ENCODE results near the gene ACTL8.
A peak's percentile ranks its signal among the peaks of the same experiment; 100 is the strongest.

The ACTL8 gene

DNA sequence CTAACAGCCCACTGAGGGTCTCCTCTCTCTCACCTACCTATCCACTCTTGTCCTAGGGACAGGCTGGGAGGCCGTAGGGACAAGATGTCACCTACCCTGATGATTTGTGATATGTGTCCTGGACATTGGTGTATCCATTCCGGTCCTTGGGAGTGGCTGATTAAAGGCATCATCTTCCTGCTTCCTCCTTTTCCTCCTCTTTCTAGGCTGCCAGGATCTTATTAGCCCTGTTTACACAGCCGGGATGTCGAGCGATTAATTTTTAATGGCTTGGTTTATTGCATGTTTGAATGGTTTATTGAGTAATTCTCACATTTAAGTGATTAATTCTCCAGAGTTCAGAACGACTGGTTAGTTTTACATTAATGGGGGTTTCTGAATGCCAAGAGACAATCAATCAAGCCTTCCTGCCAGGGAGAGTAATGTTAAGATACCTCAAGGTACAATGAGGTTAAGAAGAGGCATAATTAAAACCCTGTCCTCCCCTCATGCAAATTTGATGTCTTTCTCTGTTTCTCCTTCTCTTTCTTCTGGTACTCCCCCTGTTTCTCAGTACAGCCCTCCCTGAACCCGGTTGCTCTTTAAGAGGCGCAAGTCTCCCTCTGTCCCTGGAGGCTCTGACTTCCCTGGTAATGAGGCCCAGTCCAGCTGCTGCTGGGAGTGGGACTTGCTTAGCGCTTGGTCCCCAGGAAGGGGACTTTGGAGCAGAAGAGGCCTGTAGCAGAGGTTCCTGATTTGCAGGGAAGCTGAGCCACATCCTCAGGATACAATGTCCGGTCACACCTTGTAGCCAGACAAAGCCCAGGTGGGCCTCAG, 50.9 kb downstream of the ACTL8 start:
- no peak for DNase-seq (ENCODE audit: low read depth)

DNA sequence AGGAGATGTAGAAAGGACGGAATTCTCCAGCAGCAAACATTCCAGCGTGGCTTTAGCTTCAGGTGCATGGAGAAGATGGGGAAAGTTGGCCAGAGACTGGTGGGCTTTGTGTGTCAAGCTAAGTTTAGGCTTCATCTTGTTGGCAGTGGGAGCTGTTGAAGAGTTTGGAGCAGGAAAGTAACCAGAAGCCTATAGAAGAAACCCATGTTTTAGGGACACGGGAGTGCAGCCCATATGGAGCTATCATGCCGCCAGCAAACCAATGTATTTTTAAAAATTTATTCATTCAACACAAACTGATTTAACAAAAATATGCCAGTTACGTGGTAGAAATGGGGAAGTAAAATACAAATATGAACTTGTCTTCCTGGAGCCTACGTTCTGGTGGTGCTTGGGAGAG, 53.7 kb downstream of the ACTL8 start:
- no peak for DNase-seq (ENCODE audit: low read depth)

DNA sequence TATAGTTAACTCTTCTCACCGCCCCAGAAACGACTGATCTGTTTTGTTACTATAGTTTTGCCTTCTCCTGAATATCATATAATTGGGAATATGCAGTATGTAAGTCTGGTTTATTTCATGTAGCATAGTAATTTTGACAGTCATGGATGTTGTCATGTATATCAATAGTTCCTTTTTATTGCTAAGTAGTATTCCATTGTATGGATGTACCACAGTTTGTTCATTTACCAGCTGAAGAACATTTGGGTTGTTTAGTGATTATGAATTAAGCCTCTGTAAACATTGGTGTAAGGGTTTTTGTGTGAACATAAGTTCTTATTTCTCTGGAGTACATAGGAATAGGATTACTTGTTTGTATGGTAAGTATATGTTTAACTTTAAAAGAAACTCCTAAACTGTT, 55.5 kb downstream of the ACTL8 start:
- no peak for DNase-seq (ENCODE audit: low read depth)

DNA sequence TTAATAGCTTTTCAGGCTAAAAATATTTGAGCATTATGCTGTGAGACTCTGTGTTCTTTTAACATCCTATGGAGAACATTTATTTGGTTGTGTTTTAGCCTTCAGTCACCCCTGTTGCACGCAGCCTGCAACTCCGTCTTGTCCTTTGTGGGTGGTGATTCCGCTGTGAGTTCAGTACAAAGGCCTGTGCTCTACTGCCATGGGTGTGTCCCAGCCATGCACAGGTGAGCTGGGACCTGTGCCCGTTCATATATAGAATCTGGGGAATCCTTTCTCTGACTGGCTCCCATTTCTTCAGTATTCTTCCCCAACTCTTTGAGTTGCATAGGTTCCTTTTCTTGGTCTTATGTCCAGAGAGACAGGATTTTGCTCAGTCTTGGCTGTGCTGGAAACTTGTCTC, 61.4 kb downstream of the ACTL8 start:
- no peak for DNase-seq (ENCODE audit: low read depth)

DNA sequence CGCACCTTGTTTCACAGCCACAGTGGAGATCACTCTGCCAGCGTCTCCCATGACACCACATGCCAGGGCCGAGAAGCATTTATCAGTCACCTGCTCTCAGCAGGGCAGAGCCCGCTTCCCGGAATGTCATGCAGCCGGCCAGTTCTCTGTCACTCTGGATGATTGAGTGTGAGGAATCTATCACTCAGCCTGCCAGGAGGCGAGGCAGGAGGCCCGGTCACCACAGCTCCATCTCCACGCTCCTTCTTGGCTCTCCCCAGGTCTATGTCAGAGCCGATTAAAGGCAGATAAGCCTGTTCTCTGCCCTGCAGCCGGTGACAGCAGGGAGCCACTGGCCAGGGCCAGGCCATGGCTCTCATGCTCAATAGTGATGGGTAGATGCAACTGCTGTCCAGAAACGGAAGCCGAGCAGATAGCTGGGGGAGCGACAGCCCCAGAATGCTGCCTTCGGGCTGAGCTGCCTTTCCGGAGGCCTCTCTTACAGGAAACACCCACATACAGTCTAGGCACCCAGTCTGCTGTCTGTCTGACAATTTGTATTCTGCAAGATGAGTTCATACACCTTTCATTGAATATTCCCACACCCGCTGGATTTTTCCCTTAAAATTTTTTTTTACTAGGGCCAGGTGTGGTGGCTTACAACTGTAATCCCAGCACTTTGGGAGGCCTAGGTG, 64.1 kb downstream of the ACTL8 start:
- DNase-seq (ENCODE audit: low read depth): no peak

DNA sequence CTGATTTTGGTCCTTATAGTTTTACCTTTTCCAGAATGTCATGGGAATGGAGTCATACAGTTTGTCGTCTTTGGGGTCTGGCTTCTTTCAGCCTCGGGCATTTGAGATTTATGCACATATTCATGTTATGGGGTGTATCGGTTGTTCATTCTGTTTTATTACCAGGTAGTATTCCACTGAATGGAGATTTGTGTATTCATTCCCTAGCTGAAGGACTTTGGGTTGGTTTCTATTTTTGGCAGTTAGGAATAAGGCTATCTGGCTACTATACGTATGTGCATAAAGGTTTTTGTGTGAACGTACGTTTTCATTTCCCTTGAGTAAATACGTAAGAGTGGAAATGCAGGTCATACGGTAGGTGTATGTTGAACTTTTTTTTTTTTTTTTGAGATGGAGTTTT, 65.1 kb downstream of the ACTL8 start:
- DNase-seq (ENCODE audit: low read depth): no peak

DNA sequence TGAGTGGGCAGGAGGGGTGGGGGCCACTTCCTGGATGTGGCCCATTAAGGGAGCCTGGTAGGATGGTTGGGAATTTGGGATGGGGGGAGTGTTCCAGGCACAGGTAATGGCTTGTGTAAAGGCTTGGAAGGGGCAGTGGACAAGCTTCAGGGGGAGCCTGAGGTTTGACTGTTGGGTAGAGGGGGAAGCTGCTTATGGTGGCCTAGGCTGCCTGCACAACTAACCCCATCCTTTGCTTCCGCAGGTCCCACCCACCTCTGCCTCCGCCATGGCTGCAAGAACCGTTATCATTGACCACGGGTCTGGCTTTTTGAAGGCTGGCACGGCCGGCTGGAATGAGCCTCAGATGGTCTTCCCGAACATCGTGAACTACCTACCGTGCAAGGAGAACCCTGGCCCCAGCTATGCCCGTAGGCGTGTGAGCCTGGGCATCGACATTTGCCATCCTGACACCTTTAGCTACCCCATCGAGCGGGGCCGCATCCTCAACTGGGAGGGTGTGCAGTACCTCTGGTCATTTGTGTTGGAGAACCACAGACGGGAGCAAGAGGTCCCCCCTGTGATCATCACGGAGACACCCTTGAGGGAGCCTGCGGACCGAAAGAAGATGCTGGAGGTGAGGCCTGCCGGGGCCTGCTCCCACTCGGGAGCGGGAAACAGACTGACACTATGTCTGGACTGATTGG, 67.8 kb downstream of the ACTL8 start:
- DNase-seq (ENCODE audit: low read depth): no peak

DNA sequence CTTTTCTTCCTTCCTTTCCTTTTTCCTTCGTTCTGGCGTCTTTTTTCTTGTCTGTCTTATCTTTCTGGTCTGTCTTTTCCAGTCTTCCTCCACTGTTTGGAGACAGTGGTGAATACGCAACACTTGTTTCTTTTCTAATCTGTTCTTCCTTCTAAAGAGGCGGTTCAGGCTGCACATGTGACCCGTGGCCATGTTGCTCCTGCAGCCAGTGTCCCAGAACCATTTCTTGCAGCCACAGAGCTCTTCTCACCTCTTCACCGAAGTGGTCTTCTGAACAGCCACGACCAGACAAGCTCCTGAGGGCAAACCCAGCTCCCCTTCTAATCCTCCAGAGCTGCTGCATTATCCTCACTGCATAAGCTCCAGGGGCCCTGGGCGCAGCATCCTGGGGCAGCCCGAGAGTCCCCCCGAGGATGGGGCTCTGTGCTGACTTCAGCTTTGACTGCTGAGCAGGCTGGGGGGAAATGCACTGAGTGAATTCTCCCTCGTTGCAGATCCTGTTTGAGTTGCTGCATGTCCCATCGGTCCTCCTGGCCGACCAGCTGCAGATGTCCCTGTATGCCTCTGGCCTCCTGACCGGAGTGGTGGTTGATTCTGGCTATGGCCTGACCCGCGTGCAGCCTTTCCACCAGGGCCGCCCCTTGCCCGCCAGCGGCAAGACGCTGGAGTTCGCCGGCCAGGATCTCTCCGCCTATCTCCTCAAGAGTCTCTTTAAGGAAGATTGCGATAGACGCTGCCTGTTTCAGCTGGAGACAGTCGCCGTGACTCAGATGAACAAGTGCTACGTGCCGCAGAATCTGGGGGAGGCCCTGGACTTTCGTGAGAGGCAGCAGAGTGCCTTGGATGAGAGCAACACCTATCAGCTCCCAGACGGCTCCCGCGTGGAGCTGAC, 70.4 kb downstream of the ACTL8 start:
- DNase-seq (ENCODE audit: low read depth): no peak

DNA sequence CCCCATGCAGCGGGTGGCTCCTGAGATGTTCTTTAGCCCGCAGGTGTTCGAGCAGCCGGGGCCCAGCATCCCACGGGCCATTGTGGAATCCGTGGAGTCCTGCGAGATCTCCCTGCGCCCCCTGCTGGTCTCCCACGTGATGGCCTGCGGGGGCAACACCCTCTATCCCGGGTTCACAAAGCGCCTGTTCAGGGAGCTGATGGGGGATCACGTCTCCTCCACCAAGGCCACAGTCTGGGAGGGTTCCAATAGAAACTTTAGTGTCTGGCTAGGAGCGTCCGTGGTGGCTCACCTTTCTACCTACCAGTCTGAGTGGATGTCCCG, 71.0 kb downstream of the ACTL8 start:
- DNase-seq (ENCODE audit: low read depth): peak; percentile 21

DNA sequence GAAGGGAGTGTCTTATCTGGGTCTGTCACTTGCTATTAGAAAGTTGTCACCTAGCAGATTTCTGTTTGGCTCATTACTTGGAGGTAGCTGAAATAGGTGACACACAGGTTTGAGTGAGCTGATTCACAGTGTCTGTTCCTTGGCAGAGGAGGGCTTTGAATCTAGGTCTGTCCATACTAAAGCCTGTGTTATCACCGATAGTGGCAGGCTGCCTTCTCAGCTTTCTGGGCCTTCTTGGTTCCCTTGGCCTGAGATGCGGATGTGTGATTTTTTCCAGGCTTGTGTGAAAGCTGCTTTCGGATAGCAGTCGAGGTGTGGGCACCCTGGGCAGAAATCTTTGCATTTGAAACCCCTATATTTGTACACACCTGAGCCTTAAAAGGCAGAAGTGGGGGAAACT, 73.9 kb downstream of the ACTL8 start:
- DNase-seq (ENCODE audit: low read depth): no peak

DNA sequence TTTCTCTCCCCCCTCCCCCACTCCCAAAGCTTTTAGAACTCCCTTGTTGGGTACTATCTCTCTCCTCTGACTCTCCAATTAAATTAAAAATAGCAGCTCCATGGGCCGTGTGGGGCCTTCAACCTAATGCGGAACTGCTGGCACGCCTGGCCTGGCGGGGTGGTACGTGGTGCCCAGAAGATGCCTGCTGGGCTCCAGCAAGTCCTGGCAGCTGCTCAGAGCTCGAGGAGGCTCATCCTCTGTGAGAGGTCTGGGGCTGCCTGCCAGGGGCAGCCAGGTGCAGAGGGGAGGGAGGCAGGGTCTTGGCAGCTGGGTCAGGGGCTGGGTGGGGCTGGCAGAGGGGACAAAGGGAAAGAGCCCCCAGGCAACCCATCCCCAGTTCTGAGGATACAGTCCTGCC, 74.4 kb downstream of the ACTL8 start:
- DNase-seq (ENCODE audit: low read depth): no peak

DNA sequence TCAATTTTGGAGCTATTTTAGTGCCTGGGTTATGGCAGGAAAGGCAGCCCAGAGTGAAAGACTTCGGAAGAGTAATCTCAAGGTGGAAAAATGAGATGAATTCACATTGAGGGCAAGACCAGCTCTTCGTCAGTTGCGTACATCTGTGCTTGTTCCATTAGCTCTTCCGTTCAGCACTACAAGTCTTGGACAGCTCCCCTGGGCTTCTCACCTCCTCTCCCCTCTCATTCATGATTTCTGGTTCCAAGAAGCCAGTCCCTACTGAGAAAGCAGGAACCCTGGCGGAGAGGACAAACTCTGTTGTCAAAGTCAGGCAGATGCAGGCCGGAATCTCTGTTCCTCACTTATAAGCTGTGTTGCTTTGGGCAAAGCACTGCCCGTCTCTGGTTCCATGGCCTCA, 76.5 kb downstream of the ACTL8 start:
- no peak for DNase-seq (ENCODE audit: low read depth)

DNA sequence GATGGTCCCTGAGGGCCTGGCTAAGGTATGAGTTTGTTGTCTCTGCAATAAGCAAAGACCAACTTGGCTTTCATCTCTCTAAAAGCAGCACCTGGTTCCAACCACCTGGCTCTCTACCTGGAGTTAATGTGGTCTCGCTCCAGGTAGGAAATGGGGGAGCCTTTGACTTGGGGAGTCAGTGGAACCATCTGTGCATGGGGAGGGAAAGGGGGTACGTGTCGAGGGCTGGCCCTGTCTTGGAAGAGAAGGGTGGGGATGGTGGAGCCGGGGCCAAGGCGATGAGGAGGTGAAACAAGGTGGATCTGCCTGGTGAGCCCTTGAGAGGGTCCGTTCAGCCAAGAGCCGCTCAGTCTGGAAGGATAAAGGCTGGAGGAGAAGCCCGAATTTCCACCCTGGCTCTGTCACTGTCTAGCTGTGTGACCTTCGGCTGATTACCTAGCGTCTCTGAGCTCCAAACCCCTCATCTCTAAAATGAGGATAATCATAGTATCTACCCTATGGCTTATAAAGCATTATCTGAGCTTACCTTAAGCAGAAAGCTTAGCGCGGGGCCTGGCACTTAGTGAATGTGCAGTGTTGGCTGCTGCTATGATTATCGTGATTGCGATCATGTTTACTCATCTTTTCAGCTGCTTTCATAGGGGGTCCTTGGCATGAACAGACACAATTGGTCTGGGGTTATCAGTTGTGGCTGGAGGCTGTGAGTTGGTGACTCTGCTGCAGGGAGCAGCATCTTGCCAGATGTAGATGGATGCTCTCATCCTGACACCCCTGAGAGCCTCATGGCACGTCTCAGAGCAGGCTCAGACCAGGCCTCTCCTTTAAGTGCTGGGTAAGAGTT, 78.7 kb downstream of the ACTL8 start:
- no peak for DNase-seq (ENCODE audit: low read depth)

DNA sequence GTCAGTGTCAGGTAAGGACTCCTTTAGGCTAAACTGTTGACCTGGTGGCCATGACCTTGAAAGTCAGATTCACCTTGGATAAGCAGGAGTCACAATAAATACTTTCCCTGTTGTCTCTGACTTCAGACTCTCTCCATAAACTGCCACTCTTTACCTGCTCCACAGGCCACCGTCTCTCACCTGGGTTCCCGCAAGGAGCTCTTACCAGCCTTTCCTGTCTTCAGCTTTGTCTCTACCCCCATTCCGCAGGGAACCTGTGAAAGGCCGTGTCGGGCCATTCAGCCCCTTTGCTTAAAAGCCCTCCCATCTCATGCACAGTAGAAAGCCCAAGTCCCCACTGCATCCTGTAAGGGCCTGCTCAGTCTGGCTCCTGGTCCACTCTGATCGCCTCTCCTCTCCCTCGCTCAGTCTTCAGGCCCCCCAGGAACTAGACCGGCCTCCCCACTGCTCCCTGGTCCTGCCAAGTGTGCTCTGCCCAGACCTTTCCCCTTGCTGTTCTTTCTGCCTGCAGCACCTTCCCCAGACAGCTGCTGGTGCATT, 79.5 kb downstream of the ACTL8 start:
- DNase-seq (ENCODE audit: low read depth): no peak

DNA sequence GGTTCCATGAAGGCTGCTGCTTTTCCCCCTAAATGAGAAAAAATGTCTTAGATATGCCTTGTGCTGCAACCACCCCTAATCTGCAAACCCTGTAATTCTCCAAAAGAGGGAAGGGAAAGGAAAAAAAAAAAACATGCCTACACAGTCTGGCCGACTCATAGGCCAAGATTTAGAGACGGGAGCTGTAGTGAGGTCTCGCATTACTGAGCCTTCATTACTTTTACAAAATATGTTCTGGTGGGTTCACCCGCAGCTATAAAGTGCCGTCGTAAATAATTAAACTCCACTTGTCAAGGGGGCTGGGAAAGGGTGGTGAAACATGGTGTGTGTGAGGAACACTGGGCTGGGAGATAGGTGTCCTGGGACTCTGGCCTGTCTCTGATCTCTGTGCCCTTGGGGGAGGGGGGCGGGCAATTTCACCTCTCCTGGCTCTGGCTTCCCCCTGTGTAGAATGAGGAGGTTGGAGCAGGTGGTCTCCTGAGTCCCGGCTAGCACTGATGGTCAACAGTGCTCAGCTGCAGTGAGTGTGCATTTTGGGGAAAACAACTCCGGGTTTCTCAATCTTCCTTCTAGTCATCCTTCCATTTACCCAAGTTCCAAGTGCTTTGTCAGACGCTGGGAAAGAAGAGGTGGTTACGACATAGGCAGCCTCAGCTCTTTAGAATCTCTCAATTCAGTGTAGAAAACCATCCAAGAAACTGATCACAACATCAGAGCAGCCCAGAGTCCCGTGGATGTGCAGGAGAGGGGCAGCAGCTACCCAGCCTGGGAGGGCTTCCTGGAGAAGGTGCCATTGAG, 82.3 kb downstream of the ACTL8 start:
- DNase-seq (ENCODE audit: low read depth): no peak

DNA sequence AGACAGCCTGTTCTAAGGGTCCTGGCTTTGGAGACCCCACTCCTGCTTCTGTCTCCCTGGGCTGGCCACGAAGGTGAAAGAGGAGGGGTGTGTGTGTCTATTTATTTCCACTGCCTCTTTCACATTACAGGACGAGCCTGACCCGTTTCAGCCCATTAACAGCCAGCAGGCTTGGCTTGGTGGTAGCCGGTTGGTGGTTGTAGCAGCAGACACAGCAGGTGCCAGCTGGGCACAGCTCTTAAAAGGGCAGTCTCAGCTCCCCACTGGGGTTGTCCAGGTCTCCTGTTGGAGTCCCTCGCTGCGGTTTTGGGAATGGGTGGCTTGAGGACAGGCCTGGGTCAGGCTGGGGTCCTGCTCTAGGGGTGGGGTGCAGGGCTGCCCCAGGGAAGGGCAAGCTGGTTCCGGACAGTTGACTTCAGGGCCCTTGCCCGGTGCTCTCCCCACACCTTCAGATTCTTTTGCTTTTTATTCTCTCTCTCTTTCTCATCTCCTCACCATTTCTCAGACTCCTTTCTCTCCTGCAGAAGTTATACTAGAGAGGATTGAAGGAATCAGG, 84.6 kb downstream of the ACTL8 start:
- DNase-seq (ENCODE audit: low read depth): no peak

DNA sequence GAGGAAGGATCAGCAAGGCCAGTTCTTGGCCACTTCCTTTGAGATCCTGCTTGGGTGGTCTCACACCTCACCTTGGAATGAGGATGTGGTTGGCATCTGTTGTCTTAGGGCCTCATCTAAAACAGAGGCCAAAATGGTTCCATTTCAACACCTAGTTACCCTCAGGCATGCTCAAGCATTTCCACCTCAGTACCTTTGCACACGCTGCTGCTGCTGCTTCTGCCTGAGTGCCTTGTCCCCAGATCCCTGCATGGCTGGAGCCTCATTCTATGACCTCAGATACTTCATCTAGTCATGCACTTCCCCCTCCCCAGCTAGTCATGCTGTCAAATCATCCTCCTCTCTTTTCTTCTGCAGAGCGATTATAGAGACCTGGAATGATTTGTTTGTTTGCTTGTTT, 86.8 kb downstream of the ACTL8 start:
- no peak for DNase-seq (ENCODE audit: low read depth)

DNA sequence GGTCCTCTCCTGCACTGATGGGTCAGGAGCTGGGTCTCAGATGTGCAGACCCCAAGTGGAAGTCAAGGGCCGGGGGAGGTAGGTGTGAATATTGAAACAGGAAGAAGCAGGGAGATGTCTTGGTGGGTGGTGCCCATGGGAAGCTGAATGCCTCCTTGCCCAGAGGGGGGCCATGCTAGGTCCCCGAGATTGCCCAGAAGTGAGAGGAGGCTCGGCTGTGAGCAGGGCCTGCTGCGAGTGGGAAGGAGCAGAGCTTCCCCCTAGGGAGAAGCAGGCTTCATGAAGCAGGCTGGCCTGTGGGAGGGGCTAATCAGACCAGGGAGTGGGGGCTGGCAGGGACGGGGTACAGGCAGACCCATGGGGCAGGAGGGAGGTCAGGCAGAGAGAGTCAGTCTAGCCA, 87.6 kb downstream of the ACTL8 start:
- no peak for DNase-seq (ENCODE audit: low read depth)

DNA sequence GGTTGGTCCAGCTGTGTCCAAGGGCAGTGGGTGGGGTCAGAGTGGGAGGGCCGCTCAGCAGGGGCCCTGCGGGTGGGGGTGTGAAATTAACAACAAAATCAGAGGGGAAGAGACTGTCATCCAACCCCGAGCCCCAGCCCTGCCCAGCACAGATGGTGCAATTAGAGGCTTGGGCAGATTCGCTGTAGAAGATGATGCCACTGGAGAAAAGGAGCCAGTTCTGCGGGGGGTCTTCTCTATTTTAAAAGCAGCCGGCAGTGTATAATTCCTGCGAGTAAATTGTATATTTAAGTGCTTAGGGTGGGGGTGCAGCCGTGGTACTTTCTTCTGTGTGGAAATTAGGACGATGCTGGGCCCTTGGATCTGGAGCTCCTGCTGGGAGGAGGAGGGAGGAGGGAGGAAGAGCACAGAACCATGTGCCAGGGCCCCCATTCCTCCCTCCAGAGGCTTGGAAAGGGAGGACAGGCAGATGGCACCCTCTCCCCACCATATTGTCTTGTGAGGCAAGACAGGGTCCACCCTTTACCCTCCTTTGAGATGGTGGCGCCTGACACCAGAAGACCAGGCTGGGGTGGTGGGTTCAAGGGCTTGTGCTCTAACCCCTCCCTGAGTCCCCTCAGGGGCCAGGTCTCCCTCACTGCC, 89.2 kb downstream of the ACTL8 start:
- no peak for DNase-seq (ENCODE audit: low read depth)

DNA sequence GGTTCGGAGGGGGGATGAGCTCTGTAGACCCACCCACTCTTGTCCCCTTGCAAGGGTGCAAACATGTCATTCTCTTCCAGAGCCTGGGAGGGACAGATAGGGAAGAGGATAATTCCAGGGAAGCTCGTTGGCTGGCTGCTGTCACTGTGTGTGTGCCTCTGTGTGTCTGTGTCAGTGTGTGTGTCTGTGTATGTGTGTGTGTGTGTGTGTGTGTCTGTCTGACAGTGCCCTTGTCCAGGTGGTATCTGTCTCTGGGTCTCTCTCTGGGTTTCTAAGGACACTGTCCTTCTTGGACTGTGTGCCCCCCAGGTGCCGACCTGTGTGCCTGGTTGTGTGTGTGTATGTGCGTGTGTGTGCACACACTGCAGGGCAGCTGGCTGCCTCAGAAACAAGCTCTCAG, 90.5 kb downstream of the ACTL8 start:
- DNase-seq (ENCODE audit: low read depth): no peak
